ENCODE data around the gene ARID5B.

The ARID5B gene

GRCh38 chr10:62002753-62003152 is 101.3 kb downstream of the ARID5B start:
- no peak for DNase-seq (ENCODE audit: low read depth)
- H3K4me3 ChIP-seq (ENCODE audit: low read length): no peak overlapping the region
- no peak for TF ChIP-seq CTCF (conservative IDR thresholded peaks at IDR 0.05; ENCODE audit: low read length)

GRCh38 chr10:62004042-62004441 is 102.5 kb downstream of the ARID5B start:
- no peak overlapping the region for H3K4me3 ChIP-seq (ENCODE audit: low read length)
- no peak for TF ChIP-seq CTCF (conservative IDR thresholded peaks at IDR 0.05; ENCODE audit: low read length)
- DNase-seq (ENCODE audit: low read depth): no peak

- TF ChIP-seq CTCF (conservative IDR thresholded peaks at IDR 0.05; ENCODE audit: low read length): no peak
- DNase-seq (ENCODE audit: low read depth): no peak
- no peak overlapping the region for H3K4me3 ChIP-seq (ENCODE audit: low read length)
Measured at GRCh38 chr10:62005281-62005680, 103.8 kb downstream of the ARID5B start.

- no peak overlapping the region for H3K4me3 ChIP-seq (ENCODE audit: low read length)
- TF ChIP-seq CTCF (conservative IDR thresholded peaks at IDR 0.05; ENCODE audit: low read length): no peak
- DNase-seq (ENCODE audit: low read depth): no peak
Measured at GRCh38 chr10:62005687-62006086, 104.2 kb downstream of the ARID5B start.

- no peak for TF ChIP-seq CTCF (conservative IDR thresholded peaks at IDR 0.05; ENCODE audit: low read length)
- H3K4me3 ChIP-seq (ENCODE audit: low read length): no peak overlapping the region
- no peak for DNase-seq (ENCODE audit: low read depth)
Measured at GRCh38 chr10:62007145-62007544, 105.6 kb downstream of the ARID5B start.

GRCh38 chr10:62008196-62008595 is 106.7 kb downstream of the ARID5B start:
- TF ChIP-seq CTCF (conservative IDR thresholded peaks at IDR 0.05; ENCODE audit: low read length): no peak
- no peak for DNase-seq (ENCODE audit: low read depth)
- no peak overlapping the region for H3K4me3 ChIP-seq (ENCODE audit: low read length)

- TF ChIP-seq CTCF (conservative IDR thresholded peaks at IDR 0.05; ENCODE audit: low read length): no peak
- DNase-seq (ENCODE audit: low read depth): no peak
- H3K4me3 ChIP-seq (ENCODE audit: low read length): no peak overlapping the region
Measured at GRCh38 chr10:62008946-62009345, 107.4 kb downstream of the ARID5B start.
